HepG2 (cell line): ENCODE results near the gene CCND1. TPM values are rescaled to one million over a fixed set of nuclear protein-coding genes. Genes with fewer than 3 reads are reported as not detected.

Experiments used
- HNF4G ChIP-seq, 2 experiments: sonication (generic) in 1 of 2; formaldehyde crosslinking in 1 of 2; IDR thresholded peaks; 2 replicates each; pipeline versions ENCODE4 v1.4.0 to v1.6.1; 2011 to 2020; ENCODE audit warnings: borderline replicate concordance in 2 of 2, low read depth in 2 of 2, mild to moderate bottlenecking in 2 of 2, low read length in 1 of 2, missing genetic modification reagents in 1 of 2, moderate library complexity in 1 of 2
- KLF16 ChIP-seq, 2 experiments: sonication (generic) in 1 of 2; formaldehyde crosslinking in 1 of 2; IDR thresholded peaks; 2 replicates each; pipeline versions ENCODE4 v1.6.1 to v1.8.0; 2016 to 2023; ENCODE audit warnings: missing genetic modification reagents in 2 of 2, missing compliant biosample characterization in 1 of 2
- PCBP1 ChIP-seq: fragments of 200-400 bp; formaldehyde crosslinking; IDR thresholded peaks from 2 replicates; pipeline ENCODE4 v1.6.1; 2017; ENCODE audit warnings: mild to moderate bottlenecking, low read depth, low read length, borderline replicate concordance
- PHB2 ChIP-seq: fragments of 450-650 bp; IDR thresholded peaks from 2 replicates; pipeline ENCODE4 v1.6.1; 2018; ENCODE audit not compliant: partially characterized antibody
- SETDB1 ChIP-seq: sonication (generic); formaldehyde crosslinking; IDR thresholded peaks from 2 replicates; pipeline ENCODE4 v1.5.1; 2020; ENCODE audit warnings: missing genetic modification reagents, mild to moderate bottlenecking, borderline replicate concordance
- ZNF253 ChIP-seq: sonication (generic); formaldehyde crosslinking; IDR thresholded peaks from 2 replicates; pipeline ENCODE4 v1.8.0; 2022; ENCODE audit warnings: mild to moderate bottlenecking, missing genetic modification reagents, borderline replicate concordance
- ZNF263 ChIP-seq: sonication (generic); formaldehyde crosslinking; IDR thresholded peaks from 2 replicates; pipeline ENCODE4 v1.4.0; 2020; ENCODE audit warnings: missing genetic modification reagents
- ZNF264 ChIP-seq: sonication (generic); formaldehyde crosslinking; IDR thresholded peaks from 2 replicates; pipeline ENCODE4 v1.4.0; 2020; ENCODE audit warnings: missing genetic modification reagents
- ZNF441 ChIP-seq: sonication (generic); formaldehyde crosslinking; IDR thresholded peaks from 2 replicates; pipeline ENCODE4 v1.7.0; 2021; ENCODE audit warnings: missing genetic modification reagents, borderline replicate concordance
- ZNF709 ChIP-seq: sonication (generic); formaldehyde crosslinking; IDR thresholded peaks from 2 replicates; pipeline ENCODE4 v1.5.0; 2020; ENCODE audit warnings: mild to moderate bottlenecking, missing genetic modification reagents
- ZNF747 ChIP-seq: sonication (generic); formaldehyde crosslinking; IDR thresholded peaks from 2 replicates; pipeline ENCODE4 v1.8.1; 2023; ENCODE audit warnings: missing genetic modification reagents, mild to moderate bottlenecking, borderline replicate concordance
- ZNF766 ChIP-seq: sonication (generic); formaldehyde crosslinking; IDR thresholded peaks from 2 replicates; pipeline ENCODE4 v1.5.0; 2020; ENCODE audit warnings: missing genetic modification reagents, borderline replicate concordance
- polyA plus RNA-seq, 8 experiments: library from polyadenylated mRNA; depleted of rRNA in 3 of 8; stranded (reverse) in 7 of 8; unstranded in 1 of 8; fragments of >200 nt; fragmentation: Illumina TruSeq in 4 of 8; extraction: Trizol in 4 of 8; gene quantifications; 2 replicates each; pipeline versions ENCODE4 v1.2.1 to v1.2.3, GENCODE V29; 2011 to 2016; ENCODE audit warnings: low read depth in 4 of 8, missing spikeins in 1 of 8, mixed read lengths in 1 of 8; ENCODE audit not compliant: insufficient read depth in 1 of 8
- total RNA-seq, 5 experiments: library from RNA; depleted of rRNA; stranded (reverse); fragments of >200 nt; fragmentation: Illumina TruSeq; extraction: Trizol; gene quantifications; 2 replicates each; pipeline ENCODE4 v1.2.3, GENCODE V29; 2016; ENCODE audit warnings: low read depth in 1 of 5
- TF ChIP-seq, protein P1 (sequence below): sonication (generic); formaldehyde crosslinking; IDR thresholded peaks from 2 replicates; pipeline ENCODE4 v1.5.0; 2020; ENCODE audit warnings: mild to moderate bottlenecking, missing genetic modification reagents
- TF ChIP-seq, protein P2 (sequence below): sonication (generic); formaldehyde crosslinking; IDR thresholded peaks from 2 replicates; pipeline ENCODE4 v1.5.1; 2020; ENCODE audit warnings: mild to moderate bottlenecking, missing genetic modification reagents, borderline replicate concordance
- TF ChIP-seq, protein P3 (sequence below): sonication (generic); formaldehyde crosslinking; IDR thresholded peaks from 2 replicates; pipeline ENCODE4 v1.5.1; 2020; ENCODE audit warnings: missing genetic modification reagents, mild to moderate bottlenecking, borderline replicate concordance

Gene CCND1
- total and polyA plus RNA-seq, 2 of the 13 experiments (the other 11 are each of a cell fraction or from before 2014, with no cell fraction given): 107 to 136 TPM

DNA sequence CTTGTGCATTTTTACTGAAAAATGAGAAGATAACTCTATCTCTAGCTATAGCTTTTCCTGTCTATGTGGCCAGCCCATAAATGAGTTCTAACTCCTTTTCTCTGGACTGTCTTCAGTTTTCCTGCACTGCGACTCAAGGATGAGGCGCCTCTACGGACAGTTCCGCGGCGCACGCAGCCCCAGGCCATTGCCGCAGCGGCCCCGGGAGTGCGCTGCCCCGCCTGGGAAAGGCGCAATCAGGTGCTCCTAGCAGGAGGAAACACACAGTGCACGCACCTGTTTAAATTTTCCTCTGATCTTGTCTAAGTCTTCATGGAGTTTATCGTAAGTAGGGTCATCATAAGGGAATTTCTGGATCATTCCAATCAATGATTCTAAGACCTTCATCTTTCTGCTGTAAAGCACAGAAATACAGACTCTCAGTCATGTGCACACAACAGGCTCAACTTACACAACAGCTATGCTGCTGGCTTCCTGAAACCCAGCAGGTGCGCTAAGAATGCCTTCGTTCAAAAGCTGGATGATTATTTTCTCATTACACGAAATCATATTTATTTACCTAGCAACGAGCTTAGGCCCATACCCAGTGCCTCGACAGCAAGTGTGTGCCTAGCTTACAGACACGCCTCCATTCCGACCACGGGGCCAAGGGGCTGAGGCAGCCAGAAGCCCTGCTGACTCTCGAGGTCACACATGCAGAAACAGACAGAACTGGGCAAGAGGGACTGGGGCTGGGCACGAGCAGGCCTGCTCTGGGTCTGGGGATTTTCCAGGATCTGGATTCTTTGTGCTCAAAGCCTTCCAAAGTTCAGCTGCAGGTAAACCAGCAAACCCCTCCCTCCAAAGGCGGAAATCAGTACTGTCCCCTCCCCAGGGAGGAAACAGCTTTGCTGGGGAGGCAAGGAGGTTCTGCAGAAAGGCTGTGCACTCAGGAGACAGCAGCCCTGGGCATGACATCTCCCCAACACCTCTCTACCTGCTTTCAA, 27.0 kb downstream of the CCND1 start (continued):
- TF ChIP-seq HNF4G (IDR thresholded peaks at IDR 0.05; ENCODE audit: borderline replicate concordance, low read depth, low read length) (no peak; the same call in 1 of the 2 replicates), HNF4G (CRISPR knock-in tag; IDR thresholded peaks at IDR 0.05; ENCODE audit: borderline replicate concordance, low read depth) (peak; percentile 74; the same call in 1 of the 2 replicates), ZNF264 (peak; percentile 55; the same call in 1 of the 2 replicates), ZNF253 (CRISPR knock-in tag) (0 out of 2 replicates have a peak, but pooled peaks have one; percentile 68), SETDB1 (CRISPR knock-in tag) (no peak), PCBP1 (no peak), PHB2 (no peak), ZNF441 (peak; percentile 91), ZNF766 (peak; percentile 73; the same call in 1 of the 2 replicates), KLF16 (CRISPR knock-in tag; IDR thresholded peaks at IDR 0.05) (peak in 1 of 2 experiments; percentile 89; a peak in 2 of 4 replicates), ZNF709 (CRISPR knock-in tag) (no peak; the same call in 1 of the 2 replicates), ZNF747 (peak; percentile 95; the same call in 1 of the 2 replicates), ZNF263 (CRISPR knock-in tag) (peak; percentile 50; the same call in 1 of the 2 replicates)
- TF ChIP-seq, protein P1, sequence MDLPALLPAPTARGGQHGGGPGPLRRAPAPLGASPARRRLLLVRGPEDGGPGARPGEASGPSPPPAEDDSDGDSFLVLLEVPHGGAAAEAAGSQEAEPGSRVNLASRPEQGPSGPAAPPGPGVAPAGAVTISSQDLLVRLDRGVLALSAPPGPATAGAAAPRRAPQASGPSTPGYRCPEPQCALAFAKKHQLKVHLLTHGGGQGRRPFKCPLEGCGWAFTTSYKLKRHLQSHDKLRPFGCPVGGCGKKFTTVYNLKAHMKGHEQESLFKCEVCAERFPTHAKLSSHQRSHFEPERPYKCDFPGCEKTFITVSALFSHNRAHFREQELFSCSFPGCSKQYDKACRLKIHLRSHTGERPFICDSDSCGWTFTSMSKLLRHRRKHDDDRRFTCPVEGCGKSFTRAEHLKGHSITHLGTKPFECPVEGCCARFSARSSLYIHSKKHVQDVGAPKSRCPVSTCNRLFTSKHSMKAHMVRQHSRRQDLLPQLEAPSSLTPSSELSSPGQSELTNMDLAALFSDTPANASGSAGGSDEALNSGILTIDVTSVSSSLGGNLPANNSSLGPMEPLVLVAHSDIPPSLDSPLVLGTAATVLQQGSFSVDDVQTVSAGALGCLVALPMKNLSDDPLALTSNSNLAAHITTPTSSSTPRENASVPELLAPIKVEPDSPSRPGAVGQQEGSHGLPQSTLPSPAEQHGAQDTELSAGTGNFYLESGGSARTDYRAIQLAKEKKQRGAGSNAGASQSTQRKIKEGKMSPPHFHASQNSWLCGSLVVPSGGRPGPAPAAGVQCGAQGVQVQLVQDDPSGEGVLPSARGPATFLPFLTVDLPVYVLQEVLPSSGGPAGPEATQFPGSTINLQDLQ (CRISPR knock-in tag): no peak
- TF ChIP-seq, protein P2, sequence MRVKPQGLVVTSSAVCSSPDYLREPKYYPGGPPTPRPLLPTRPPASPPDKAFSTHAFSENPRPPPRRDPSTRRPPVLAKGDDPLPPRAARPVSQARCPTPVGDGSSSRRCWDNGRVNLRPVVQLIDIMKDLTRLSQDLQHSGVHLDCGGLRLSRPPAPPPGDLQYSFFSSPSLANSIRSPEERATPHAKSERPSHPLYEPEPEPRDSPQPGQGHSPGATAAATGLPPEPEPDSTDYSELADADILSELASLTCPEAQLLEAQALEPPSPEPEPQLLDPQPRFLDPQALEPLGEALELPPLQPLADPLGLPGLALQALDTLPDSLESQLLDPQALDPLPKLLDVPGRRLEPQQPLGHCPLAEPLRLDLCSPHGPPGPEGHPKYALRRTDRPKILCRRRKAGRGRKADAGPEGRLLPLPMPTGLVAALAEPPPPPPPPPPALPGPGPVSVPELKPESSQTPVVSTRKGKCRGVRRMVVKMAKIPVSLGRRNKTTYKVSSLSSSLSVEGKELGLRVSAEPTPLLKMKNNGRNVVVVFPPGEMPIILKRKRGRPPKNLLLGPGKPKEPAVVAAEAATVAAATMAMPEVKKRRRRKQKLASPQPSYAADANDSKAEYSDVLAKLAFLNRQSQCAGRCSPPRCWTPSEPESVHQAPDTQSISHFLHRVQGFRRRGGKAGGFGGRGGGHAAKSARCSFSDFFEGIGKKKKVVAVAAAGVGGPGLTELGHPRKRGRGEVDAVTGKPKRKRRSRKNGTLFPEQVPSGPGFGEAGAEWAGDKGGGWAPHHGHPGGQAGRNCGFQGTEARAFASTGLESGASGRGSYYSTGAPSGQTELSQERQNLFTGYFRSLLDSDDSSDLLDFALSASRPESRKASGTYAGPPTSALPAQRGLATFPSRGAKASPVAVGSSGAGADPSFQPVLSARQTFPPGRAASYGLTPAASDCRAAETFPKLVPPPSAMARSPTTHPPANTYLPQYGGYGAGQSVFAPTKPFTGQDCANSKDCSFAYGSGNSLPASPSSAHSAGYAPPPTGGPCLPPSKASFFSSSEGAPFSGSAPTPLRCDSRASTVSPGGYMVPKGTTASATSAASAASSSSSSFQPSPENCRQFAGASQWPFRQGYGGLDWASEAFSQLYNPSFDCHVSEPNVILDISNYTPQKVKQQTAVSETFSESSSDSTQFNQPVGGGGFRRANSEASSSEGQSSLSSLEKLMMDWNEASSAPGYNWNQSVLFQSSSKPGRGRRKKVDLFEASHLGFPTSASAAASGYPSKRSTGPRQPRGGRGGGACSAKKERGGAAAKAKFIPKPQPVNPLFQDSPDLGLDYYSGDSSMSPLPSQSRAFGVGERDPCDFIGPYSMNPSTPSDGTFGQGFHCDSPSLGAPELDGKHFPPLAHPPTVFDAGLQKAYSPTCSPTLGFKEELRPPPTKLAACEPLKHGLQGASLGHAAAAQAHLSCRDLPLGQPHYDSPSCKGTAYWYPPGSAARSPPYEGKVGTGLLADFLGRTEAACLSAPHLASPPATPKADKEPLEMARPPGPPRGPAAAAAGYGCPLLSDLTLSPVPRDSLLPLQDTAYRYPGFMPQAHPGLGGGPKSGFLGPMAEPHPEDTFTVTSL (CRISPR knock-in tag): peak; percentile 88
- TF ChIP-seq, protein P3, sequence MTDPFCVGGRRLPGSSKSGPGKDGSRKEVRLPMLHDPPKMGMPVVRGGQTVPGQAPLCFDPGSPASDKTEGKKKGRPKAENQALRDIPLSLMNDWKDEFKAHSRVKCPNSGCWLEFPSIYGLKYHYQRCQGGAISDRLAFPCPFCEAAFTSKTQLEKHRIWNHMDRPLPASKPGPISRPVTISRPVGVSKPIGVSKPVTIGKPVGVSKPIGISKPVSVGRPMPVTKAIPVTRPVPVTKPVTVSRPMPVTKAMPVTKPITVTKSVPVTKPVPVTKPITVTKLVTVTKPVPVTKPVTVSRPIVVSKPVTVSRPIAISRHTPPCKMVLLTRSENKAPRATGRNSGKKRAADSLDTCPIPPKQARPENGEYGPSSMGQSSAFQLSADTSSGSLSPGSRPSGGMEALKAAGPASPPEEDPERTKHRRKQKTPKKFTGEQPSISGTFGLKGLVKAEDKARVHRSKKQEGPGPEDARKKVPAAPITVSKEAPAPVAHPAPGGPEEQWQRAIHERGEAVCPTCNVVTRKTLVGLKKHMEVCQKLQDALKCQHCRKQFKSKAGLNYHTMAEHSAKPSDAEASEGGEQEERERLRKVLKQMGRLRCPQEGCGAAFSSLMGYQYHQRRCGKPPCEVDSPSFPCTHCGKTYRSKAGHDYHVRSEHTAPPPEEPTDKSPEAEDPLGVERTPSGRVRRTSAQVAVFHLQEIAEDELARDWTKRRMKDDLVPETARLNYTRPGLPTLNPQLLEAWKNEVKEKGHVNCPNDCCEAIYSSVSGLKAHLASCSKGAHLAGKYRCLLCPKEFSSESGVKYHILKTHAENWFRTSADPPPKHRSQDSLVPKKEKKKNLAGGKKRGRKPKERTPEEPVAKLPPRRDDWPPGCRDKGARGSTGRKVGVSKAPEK: no peak
